HG02943 (cell line): ENCODE results near the gene ACTR3C.
"Not testable (repeated sequence)": the region's sequence is repeated elsewhere in the genome, so short reads cannot be mapped to it uniquely, and the experiment has no call there.

Source experiments
- ATAC-seq: cut with Tn5 transposase; IDR thresholded peaks from one replicate; pipeline ENCODE4 v1.9.1; 2021; ENCODE audit warnings: mild to moderate bottlenecking, low read depth, moderate library complexity; ENCODE audit not compliant: unreplicated experiment

ACTR3C gene

DNA sequence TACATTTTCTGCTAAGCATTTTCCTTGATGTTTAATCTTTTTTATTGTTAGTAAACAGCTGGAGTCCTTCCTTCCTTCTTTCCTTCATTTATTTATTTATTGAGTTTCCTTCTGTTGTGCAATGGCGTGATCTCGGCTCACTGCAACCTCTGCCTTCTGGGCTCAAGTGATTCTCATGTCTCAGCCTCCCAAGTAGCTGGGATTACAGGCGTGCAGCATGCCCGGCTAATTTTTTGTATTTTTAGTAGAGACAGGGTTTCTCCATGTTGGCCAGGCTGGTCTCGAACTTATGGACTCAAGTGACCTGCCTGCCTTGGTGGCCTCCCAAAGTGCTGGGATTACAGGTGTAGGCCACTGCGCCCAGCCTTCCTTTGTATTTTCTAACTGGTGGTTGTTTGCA lies 6.4 kb downstream of the ACTR3C start:
- not testable (repeated sequence) for ATAC-seq

DNA sequence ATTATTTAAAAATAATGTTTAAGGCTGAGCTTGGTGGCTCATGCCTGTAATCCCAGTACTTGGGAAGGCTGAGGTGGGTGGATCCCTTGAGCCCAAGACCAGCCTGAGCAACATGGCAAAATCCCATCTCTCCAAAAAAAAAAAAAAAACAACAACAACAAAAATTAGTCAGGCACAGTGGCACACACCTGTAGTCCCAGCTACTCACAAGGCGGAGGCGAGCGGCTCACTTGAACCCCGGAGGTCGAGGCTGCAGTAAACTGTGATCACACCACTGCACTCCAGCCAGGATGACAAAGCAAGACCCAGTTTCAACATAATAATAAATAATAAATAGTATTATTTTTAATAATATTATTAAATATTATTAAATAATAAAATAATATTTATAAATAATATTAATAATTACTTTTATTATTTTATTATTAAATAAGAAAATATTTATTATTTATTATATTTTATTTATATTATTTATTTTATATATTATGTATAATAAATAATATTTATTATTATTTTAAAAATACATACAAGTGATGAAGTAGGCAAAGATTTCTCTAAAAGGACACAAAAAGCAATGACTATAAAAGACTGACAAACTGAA lies 8.6 kb downstream of the ACTR3C start:
- no peak for ATAC-seq

DNA sequence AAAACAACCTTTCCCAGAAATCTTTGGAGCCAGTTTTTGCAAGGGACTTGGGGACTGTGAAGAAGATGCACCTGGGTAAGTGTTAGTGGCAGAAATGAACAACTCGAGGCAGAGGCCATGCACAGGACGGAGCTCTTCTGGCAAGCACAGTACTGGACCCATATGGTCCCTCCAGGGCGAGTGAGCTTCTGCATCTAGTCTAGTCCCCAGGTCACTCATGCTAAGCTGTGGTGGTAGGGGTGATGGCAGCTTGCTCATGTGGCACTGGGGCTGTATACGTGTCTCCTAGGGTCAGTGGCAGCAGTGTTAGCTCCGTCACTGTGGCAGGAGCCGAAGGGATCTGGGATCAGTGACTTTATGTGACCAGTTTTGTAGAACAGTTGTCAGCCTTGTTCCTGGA lies 9.5 kb downstream of the ACTR3C start:
- ATAC-seq = no peak

DNA sequence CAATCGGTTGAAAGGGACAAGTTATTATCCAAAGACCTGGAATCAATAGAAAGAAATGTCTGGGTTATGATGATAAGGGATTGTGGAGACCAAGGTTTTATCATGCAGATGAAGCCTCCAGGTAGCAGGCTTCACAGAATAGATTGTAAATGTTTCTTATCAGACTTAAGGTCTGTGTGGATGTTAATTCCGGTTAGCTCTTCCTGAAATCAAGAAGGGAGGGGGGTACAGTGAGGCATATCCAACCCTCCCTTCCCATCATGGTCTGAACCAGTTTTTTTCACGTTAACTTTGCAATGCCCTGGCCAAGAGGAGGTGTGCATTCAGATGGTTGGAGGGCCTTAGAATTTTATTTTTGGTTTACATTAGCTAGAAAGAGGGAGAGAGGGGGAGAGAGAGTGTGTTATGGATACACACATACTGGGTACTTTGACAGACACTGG lies 10.0 kb downstream of the ACTR3C start:
- no peak for ATAC-seq

DNA sequence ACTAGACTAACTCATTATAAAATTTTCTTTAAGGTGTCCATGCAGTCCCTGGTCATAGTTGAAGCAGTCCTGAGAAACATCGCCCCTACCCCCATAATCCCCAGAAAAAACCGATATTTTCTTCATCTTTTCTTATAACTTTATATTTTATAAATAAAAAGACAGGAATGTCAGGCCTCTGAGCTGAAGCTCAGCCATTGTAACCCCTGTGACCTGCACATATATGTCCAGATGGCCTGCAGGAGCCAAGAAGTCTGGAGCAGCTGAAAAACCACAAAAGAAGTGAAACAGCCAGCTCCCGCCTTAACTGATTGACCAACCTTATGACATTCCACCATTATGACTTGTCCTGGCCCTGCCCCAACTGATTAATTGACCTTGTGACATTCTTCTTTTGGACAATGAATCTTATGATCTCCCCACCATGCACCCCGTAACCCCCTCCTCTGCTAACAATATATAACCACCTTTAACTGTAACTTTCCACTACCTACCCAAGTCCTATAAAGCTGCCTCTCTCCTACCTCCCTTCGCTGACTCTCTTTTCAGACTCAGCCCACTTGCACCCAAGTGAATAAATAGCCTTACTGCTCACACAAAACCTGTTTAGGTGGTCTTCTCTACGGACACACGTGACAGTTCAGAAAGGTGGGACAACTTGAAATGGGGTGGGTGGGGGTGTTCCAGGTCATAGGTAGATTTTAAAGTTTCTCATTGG lies 10.5 kb downstream of the ACTR3C start:
- not testable (repeated sequence) for ATAC-seq

DNA sequence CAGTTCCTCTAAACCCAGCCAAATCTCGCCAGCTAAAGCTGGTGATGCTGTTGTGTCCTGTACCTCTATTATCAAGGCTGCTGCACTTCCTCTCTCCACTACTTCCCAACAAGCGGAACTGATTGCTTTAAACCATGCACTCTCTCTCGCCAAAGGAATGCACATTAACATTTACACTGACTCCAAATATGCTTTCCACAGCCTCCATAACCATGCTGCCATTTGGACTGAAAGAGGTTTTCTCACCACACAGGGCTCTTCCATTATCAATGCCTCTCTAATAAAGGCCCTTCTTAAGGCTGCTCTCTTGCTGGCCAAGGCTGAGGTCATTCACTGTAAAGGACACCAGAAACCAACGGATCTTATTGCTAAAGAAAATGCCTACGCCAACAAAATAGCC lies 11.6 kb downstream of the ACTR3C start:
- no peak for ATAC-seq

DNA sequence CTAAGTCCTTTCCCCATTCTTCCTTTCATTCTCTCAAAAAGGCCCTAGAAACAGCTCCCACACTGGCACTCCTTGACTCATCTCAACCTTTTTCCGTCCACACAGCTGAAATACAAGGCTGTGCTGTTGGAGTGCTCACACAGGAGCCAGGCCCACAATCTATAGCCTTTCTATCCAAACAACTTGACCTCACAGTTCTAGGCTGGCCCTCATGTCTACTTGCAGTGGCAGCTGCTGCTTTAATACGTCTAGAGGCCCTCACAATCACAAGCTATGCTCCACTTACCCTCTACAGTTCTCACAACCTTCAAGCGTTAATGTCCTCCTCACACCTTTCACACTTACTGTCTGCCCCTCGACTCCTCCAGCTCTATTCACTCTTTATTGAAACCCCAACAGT lies 12.2 kb downstream of the ACTR3C start:
- no peak for ATAC-seq

DNA sequence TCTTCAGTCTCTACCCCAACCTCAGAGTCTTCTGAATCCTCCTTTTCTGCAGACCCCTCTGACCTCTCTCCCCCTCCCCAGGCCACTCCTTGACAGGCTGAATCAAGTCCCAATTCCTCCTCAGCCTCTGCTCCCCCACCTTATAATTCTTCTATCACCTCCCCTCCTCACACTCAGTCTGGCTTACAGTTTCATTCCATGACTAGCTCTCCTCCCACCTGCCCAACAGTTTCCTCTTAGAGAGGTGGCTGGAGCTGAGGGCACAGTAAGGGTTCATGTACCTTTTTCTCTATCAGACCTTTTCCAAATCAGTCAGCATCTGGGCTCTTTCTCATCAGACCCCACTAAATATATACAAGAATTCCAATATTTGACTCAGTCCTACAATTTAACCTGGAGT lies 14.8 kb downstream of the ACTR3C start:
- ATAC-seq = no peak

DNA sequence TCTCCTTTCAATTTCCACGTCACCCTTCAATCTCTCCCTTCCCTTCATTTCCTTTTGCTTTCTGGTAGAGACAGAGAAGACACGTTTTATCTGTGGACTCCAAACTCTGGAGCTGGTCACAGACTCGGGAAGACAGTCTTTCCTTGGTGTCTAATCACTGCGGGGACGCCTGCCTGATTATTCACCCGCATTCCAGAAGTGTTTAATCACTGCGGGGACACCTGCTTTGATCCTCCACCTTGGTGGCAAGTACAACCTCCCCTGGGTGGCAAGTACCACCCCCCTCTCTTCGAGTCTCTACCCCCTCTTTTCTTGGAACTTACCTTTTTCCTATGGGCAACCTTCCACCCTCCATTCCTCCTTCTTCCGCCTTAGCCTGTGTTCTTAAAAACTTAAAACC lies 15.4 kb downstream of the ACTR3C start:
- ATAC-seq = no peak

DNA sequence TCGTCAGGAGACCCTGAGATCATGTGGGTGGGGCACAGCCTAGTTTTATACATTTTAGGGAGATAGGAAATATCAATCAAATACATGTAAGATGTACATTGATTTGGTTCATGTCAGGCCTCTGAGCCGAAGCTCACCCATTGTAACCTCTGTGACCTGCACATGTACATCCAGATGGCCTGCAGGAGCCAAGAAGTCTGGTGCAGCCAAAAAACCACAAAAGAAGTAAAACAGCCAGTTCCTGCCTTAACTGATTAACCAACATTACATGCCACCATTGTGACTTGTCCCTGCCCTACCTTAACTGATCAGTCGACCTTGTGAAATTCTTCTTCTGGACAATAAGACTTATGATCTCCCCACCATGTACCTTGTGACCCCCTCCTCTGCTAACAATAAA lies 16.2 kb downstream of the ACTR3C start:
- ATAC-seq = no peak

DNA sequence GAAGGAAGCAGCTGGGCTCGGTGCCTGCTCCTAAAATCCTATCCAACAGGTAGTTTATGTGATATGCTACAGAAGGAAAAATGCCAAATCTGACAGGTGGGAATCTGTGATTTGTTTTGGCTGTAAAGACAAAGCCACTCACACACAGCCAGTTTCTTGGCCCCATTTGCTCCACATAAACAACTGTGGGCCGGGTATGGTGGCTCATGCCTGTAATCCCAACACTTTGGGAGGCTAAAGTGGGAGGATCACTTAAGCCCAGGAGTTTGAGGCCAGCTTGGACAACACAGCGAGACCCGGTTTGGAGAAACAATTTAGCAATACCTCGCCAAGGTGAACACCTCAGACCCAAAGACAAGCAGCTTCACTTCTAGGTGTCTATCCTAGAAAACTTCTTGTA lies 17.0 kb downstream of the ACTR3C start:
- ATAC-seq = not testable (repeated sequence)

DNA sequence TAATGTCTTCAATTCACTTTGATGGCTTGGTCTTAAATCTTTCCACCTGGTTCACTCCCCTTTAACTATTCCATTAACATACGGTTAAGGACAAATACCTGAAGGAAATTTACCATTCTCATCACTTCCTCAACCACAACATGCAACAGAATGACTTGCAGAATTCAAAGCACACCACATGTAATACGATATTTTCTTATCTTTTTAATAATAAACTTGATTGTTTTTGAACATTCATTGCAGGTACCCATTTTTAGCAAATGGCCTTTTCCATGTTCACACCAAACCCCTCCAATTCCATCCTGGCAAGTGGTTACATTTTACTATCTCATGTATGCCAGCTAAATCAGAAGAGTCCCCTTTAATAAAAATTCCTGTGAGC lies 17.5 kb downstream of the ACTR3C start:
- not testable (repeated sequence) for ATAC-seq

DNA sequence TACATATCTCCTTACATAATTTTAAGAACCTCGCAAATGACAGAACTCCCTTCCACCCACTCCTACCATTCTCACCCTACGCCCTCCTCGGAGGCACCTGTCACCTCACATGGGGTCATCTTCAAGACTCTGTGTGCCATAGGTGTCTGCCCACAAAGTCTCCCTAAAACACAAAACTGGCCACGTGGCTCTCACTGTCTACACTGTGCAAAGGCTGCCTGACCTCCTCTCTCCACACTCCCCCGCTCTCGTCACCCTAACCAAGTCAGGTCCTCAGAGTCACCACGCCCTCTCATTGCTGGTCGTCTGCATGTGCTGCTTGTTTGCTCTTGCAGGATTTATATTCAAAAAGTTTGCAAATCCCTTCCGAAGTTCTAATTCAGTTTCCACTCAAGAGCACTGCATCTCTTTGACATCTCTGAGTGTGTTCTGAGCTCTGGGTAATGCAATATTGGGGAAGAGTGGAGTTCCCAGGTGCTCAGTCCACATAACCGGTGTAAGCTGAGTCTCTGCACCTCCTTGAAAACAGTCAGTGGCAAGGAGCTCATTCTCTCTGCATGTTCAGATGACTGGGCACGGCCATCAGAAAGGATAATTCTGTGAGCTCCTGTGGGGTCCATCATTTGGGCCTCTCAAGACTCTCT lies 18.0 kb downstream of the ACTR3C start:
- ATAC-seq = not testable (repeated sequence)

DNA sequence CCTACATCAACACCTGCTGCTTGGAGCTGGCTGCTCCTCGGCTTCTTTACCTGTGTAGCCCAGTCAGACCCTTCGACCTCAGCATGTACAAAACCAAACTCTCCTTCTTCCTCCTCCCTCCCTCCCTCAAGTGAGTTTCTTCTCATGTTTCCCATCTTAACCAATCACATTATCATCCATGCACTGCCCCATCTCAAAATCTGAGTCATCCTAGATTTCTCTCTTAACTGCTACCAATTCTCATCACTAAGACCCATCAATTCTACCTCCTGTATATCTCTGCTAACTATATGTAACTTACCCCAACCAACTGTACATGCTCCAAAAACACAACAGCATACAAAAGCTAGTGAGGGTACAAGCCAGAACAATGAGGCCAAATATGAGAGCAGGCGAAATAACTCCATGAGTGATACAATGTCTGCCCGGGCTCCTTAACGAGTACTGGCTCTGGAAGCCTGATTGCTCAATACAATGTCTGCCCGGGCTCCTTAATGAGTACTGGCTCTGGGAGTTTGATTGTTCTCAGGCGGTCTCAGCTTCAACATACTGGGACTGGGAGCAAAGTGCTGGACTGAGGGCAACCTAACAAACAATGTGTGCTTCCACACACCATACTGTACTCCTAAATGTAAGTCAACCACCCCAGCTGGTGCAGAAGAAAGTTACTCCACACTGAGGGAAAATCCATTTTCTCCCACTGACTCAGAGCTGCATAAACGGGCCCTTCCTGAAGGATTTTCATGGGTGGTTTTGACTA lies 18.7 kb downstream of the ACTR3C start:
- not testable (repeated sequence) for ATAC-seq

DNA sequence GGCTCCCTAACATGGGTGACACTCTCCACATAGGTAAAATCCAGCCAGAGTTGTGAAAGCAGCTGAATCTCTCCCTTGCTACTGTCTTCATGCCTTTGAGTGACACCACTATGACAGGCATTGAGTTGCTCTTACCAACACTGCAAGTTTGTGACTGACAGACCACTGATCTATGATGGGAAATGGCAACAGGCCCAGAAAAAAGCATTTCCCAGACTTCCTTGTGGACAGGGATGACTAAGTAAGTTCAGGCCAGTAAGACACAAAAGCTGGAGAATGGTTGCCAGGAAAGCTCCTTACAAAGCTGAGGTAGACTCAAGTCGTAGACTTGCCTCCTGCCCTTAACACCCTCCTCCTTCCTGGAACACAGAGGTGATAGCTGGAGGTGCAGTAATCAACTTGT lies 20.4 kb downstream of the ACTR3C start:
- ATAC-seq = not testable (repeated sequence)

DNA sequence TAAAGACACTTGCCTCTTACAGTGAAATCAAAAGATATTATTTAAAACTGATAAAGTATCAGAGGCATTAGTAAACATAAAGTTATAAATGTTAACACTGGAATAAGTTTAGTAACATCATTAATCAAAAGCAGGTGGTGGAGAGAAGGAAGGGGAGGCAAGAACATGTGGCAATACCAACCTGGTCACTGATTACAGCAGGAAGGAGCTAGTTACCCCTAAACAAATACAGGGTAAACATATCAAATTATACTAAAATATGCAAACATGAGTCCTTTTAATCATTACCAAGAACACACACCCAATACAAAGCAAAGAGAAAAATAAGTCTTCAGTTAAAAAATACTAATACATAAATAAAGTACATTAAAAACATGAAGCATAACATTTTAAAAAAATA lies 25.4 kb downstream of the ACTR3C start:
- ATAC-seq = not testable (repeated sequence)

DNA sequence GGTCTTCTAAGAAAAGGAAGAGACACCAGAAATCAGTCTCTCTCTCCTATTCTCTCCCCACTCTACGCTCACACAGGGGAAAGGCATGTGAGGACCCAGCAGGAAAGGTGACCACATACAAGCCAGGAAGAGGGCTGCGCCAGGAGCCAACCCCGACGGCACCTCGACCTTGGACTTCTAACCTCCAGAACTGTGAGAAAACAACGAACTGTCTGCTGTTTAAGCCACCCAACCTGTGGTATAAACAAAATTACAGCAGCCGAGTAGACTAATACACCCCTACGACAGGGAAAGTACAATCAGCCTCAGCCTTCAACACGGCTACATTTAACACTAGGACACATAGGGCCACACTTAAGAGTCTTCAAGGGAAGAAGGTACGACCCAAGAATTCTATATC lies 26.5 kb downstream of the ACTR3C start:
- ATAC-seq = not testable (repeated sequence)

DNA sequence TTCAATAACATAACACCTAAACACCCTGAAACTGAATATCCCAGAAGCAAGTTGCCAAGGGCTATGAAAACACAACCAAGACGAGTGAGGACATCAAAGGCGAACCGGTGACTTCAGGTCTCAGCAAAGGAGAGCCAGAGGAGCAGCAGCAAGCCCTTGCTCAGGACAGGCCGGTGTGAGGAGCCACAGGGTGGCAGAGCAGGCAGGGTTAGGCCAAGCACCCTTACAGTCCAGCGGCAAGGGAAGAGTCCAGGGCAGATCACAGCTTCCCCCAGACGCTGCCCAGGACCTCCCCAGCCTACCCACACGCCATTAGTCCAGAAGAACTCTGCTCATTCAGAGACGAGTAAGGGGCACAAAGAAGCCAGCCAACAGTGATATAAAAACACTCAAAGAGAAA lies 27.7 kb downstream of the ACTR3C start:
- not testable (repeated sequence) for ATAC-seq

DNA sequence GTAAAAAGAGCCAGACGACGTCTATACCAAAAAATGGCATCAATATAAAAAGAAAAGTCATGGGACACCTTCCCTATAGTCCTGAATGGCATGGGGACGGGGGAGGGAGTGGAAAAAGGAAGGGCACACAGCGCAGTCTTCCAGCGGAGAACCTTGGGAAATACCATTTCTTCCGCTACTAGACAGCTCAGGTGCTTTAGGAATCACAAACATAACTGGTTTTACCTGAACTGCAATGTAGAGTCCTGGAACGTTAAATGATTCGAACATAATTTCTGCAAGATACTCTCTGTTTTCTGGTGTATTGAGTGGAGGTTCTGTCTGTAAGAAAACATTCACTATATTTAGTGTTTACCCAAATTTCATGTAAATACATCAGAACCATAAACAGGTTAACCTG lies 28.3 kb downstream of the ACTR3C start:
- not testable (repeated sequence) for ATAC-seq

DNA sequence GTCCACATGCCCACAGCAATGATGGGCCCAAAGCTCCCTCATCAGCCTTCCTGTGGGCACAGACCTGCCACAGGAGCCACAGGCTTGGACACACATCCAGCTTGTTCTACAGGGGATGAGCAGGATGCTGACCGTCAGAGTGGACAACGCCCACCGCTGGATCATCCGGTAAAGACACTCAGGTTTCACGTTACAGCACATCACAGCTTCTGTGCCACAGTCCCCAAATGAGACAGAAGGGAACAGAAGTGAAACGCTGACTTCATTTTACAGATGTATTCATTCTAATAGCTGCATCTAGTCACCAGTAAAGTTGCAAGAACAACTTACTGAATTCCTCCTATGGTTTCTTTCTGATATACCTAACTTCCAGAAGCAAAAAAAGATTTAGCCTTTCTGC lies 33.0 kb downstream of the ACTR3C start:
- ATAC-seq = not testable (repeated sequence)

DNA sequence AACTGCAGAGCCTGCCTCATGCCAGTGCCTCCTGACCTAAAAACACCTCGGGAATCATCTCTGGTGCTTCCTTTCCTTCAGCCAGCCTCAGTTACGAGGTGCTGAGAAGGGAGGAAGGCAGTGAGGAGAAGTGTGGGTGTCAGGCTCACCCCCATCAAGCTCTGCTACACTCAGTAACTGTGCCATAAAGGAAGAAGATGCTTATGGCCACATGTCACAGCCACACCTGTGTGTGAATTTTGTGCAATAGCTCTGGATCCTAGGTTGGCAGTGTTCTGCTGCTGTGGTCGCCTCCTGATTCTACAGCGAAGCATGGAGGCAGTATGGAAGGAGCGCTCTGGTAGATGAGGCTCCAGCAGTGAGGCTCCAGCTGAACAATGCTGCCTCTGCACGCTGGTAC lies 34.5 kb downstream of the ACTR3C start:
- not testable (repeated sequence) for ATAC-seq
